Adrenal gland (tissue), 5 donors: Measurements from ENCODE around the gene KHDRBS1.

ENCODE experiments used
- POLR2A ChIP-seq, 2 donors: fragments of 450-650 bp; IDR thresholded peaks; one replicate each; pipeline ENCODE4 v1.6.1; 2017; ENCODE audit warnings: antibody characterized with exemption in 2 of 2, mild to moderate bottlenecking in 2 of 2, moderate library complexity in 1 of 2
- TF ChIP-seq, protein P1 (sequence below), 6 experiments: fragments of 450-650 bp in 4 of 6; fragments of 200-600 bp in 2 of 6; sonication (generic) in 1 of 6; IDR thresholded peaks; 1 replicate in 5 of 6; 2 replicates in 1 of 6; pipeline versions ENCODE4 v1.5.1 to v1.8.0; 2016 to 2021; ENCODE audit warnings: antibody characterized with exemption in 6 of 6, mild to moderate bottlenecking in 2 of 6, moderate library complexity in 1 of 6
- donor health status: DM: no; HTN: no; CAD: no.

DNA sequence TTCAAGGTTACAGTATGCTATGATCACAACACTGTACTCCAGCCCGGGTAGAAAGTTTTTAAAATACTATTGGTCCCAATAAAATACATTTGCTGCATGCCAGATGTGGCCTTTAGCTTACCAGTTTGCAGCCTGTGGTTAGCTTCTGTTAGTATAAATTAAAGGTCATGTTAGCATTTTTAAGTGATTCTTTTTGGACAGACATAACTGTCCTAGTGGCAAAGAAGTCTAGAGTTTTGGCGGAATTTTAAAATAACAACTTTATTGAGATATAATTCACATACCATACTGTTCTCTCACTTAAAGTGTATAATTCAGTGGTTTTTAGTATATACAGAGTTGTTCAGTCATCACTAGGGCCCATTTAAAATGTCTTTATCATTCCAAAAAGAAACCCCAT is 34.8 kb downstream of the KHDRBS1 start:
- TF ChIP-seq, protein P1, sequence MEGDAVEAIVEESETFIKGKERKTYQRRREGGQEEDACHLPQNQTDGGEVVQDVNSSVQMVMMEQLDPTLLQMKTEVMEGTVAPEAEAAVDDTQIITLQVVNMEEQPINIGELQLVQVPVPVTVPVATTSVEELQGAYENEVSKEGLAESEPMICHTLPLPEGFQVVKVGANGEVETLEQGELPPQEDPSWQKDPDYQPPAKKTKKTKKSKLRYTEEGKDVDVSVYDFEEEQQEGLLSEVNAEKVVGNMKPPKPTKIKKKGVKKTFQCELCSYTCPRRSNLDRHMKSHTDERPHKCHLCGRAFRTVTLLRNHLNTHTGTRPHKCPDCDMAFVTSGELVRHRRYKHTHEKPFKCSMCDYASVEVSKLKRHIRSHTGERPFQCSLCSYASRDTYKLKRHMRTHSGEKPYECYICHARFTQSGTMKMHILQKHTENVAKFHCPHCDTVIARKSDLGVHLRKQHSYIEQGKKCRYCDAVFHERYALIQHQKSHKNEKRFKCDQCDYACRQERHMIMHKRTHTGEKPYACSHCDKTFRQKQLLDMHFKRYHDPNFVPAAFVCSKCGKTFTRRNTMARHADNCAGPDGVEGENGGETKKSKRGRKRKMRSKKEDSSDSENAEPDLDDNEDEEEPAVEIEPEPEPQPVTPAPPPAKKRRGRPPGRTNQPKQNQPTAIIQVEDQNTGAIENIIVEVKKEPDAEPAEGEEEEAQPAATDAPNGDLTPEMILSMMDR (IDR thresholded peaks at IDR 0.05): no peak
- TF ChIP-seq POLR2A (IDR thresholded peaks at IDR 0.05): no peak
